ENCODE data around the gene DCTPP1. TPM values are rescaled to one million over a fixed set of nuclear protein-coding genes. Genes with fewer than 3 reads are reported as not detected.
A peak's percentile ranks its signal among the peaks of the same experiment; 100 is the strongest.
"Not testable (repeated sequence)": the region's sequence is repeated elsewhere in the genome, so short reads cannot be mapped to it uniquely, and the experiment has no call there.

Gene DCTPP1
- total RNA-seq, 2 donors from 2014 or later = 60.9 to 173 TPM

GRCh38 chr16:30413112-30413806 lies 16.6 kb downstream of the DCTPP1 start:
- ATAC-seq (replicated peaks) = no peak
- peaks cover 28% of the 10 kb centered on the region for H3K4me1 Mint-ChIP-seq
- H3K36me3 Mint-ChIP-seq (ENCODE audit: low read depth) = peaks cover 62% of the 10 kb centered on the region
- H3K9me3 Mint-ChIP-seq = no peaks in the 10 kb centered on the region
- H3K27me3 Mint-ChIP-seq = no peaks in the 10 kb centered on the region
- H3K27ac Mint-ChIP-seq = no peak overlapping the region
- H3K4me3 Mint-ChIP-seq = no peak overlapping the region

- no peak overlapping the region for H3K27ac Mint-ChIP-seq
- no peaks in the 10 kb centered on the region for H3K9me3 Mint-ChIP-seq
- H3K36me3 Mint-ChIP-seq (ENCODE audit: low read depth) = peaks cover 41% of the 10 kb centered on the region
- H3K4me3 Mint-ChIP-seq = peak overlapping the region; percentile 90
- ATAC-seq (replicated peaks) = peak; percentile 59
- H3K27me3 Mint-ChIP-seq = no peaks in the 10 kb centered on the region
- H3K4me1 Mint-ChIP-seq = peaks cover 16% of the 10 kb centered on the region
These were observed 20.4 kb downstream of the DCTPP1 start for GRCh38 chr16:30409125-30410060.

- ATAC-seq (replicated peaks) = no peak
These were observed 21.9 kb downstream of the DCTPP1 start for GRCh38 chr16:30407804-30408534.

GRCh38 chr16:30407102-30407803 lies 22.6 kb downstream of the DCTPP1 start, which contains the start of gene ZNF771:
Gene ZNF771 (plus strand): TSS chr16:30407606. CDS start chr16:30408054, 448 bp downstream.
- Mint-ChIP-seq H3K4me1 (peaks cover 15% of the 10 kb centered on the region), H3K9me3 (no peaks in the 10 kb centered on the region), H3K4me3 (peak within 1 kb of the TSS; percentile 90), H3K36me3 (ENCODE audit: low read depth) (peaks cover 21% of the 10 kb centered on the region), H3K27ac (peak within 1 kb of the TSS; percentile 83), H3K27me3 (no peaks in the 10 kb centered on the region)
- ATAC-seq (replicated peaks) = peak; percentile 91

More at GRCh38 chr16:30407804-30408534, 21.9 kb downstream of the DCTPP1 start:
- Mint-ChIP-seq H3K27ac (peak overlapping the region; percentile 50), H3K9me3 (no peaks in the 10 kb centered on the region), H3K36me3 (ENCODE audit: low read depth) (peaks cover 28% of the 10 kb centered on the region), H3K4me1 (peaks cover 16% of the 10 kb centered on the region), H3K27me3 (no peaks in the 10 kb centered on the region), H3K4me3 (peak overlapping the region; percentile 90)

GRCh38 chr16:30406795-30407101 lies 23.1 kb downstream of the DCTPP1 start:
- Mint-ChIP-seq H3K9me3 (no peaks in the 10 kb centered on the region), H3K4me3 (peak overlapping the region; percentile 90), H3K4me1 (peaks cover 10% of the 10 kb centered on the region), H3K36me3 (ENCODE audit: low read depth) (peaks cover 16% of the 10 kb centered on the region), H3K27ac (peak overlapping the region; percentile 83), H3K27me3 (no peaks in the 10 kb centered on the region)
- peak; percentile 22 for ATAC-seq (replicated peaks)

GRCh38 chr16:30401768-30402425 lies 27.9 kb downstream of the DCTPP1 start:
- Mint-ChIP-seq H3K9me3 (no peaks in the 10 kb centered on the region), H3K36me3 (ENCODE audit: low read depth) (peaks cover 13% of the 10 kb centered on the region), H3K27me3 (no peaks in the 10 kb centered on the region), H3K4me1 (peaks cover 5% of the 10 kb centered on the region), H3K4me3 (peak overlapping the region; percentile 90), H3K27ac (no peak overlapping the region)
- ATAC-seq (replicated peaks) = no peak

- no peak for ATAC-seq (replicated peaks)
- H3K9me3 Mint-ChIP-seq = no peaks in the 10 kb centered on the region
- peaks cover 22% of the 10 kb centered on the region for H3K36me3 Mint-ChIP-seq (ENCODE audit: low read depth)
- H3K27me3 Mint-ChIP-seq = no peaks in the 10 kb centered on the region
- H3K27ac Mint-ChIP-seq = peak overlapping the region; percentile 93
- H3K4me1 Mint-ChIP-seq = peaks cover 16% of the 10 kb centered on the region
- peak overlapping the region; percentile 90 for H3K4me3 Mint-ChIP-seq
These were observed 30.2 kb downstream of the DCTPP1 start for GRCh38 chr16:30399435-30400186.

GRCh38 chr16:30398661-30399434 lies 31.0 kb downstream of the DCTPP1 start:
- H3K4me3 Mint-ChIP-seq = peak overlapping the region; percentile 90
- H3K4me1 Mint-ChIP-seq = peaks cover 20% of the 10 kb centered on the region
- no peak for ATAC-seq (replicated peaks)
- no peak overlapping the region for H3K27ac Mint-ChIP-seq
- peaks cover 22% of the 10 kb centered on the region for H3K36me3 Mint-ChIP-seq (ENCODE audit: low read depth)
- H3K9me3 Mint-ChIP-seq = no peaks in the 10 kb centered on the region
- H3K27me3 Mint-ChIP-seq = no peaks in the 10 kb centered on the region

- H3K36me3 Mint-ChIP-seq (ENCODE audit: low read depth) = peaks cover 22% of the 10 kb centered on the region
- H3K4me3 Mint-ChIP-seq = peak overlapping the region; percentile 90
- H3K27ac Mint-ChIP-seq = no peak overlapping the region
- H3K4me1 Mint-ChIP-seq = peaks cover 20% of the 10 kb centered on the region
- no peak for ATAC-seq (replicated peaks)
- no peaks in the 10 kb centered on the region for H3K27me3 Mint-ChIP-seq
- H3K9me3 Mint-ChIP-seq = no peaks in the 10 kb centered on the region
These were observed 31.8 kb downstream of the DCTPP1 start for GRCh38 chr16:30397776-30398660.

- no peaks in the 10 kb centered on the region for H3K27me3 Mint-ChIP-seq
These were observed 32.8 kb downstream of the DCTPP1 start for GRCh38 chr16:30397056-30397455.

GRCh38 chr16:30396627-30397026 lies 33.2 kb downstream of the DCTPP1 start:
- peaks cover 22% of the 10 kb centered on the region for H3K36me3 Mint-ChIP-seq (ENCODE audit: low read depth)
- H3K27me3 Mint-ChIP-seq; H3K9me3 Mint-ChIP-seq; ATAC-seq (replicated peaks): not testable (repeated sequence)
- H3K27ac Mint-ChIP-seq = peak overlapping the region; percentile 91
- peaks cover 20% of the 10 kb centered on the region for H3K4me1 Mint-ChIP-seq
- peak overlapping the region; percentile 97 for H3K4me3 Mint-ChIP-seq

More at GRCh38 chr16:30397056-30397455, 32.8 kb downstream of the DCTPP1 start:
- ATAC-seq (replicated peaks) = no peak
- Mint-ChIP-seq H3K4me3 (peak overlapping the region; percentile 97), H3K36me3 (ENCODE audit: low read depth) (peaks cover 22% of the 10 kb centered on the region), H3K27ac (peak overlapping the region; percentile 91), H3K9me3 (no peaks in the 10 kb centered on the region), H3K4me1 (peaks cover 20% of the 10 kb centered on the region)

All from activated T-helper 17 cell treated with anti-CD3 and anti-CD28 coated beads, Interleukin-2, amount 50 U/mL, for 72 hours (primary cell).